Measurements from ENCODE around the gene ACTN2. TPM values are rescaled to one million over a fixed set of nuclear protein-coding genes. Genes with fewer than 3 reads are reported as not detected.

Gene ACTN2
- total and polyA plus RNA-seq, 2 donors (not counting 3 experiments of a cell fraction or from before 2014, with no cell fraction given), result 0.22 to 0.55 TPM

- H3K9me3 ChIP-seq (replicated peaks; ENCODE audit: control insufficient read depth, insufficient read depth, low read length), result no peaks in the 10 kb centered on the region
- CTCF ChIA-PET, result no interaction called here
Measured at GRCh38 chr1:236673289-236673919, 12.9 kb upstream of the ACTN2 start.

More at GRCh38 chr1:236673289-236673919, 12.9 kb upstream of the ACTN2 start:
- POLR2A ChIA-PET, result no interaction called here
- no peak for DNase-seq (ENCODE audit: low read depth, low spot score)
- TF ChIP-seq, protein P1, sequence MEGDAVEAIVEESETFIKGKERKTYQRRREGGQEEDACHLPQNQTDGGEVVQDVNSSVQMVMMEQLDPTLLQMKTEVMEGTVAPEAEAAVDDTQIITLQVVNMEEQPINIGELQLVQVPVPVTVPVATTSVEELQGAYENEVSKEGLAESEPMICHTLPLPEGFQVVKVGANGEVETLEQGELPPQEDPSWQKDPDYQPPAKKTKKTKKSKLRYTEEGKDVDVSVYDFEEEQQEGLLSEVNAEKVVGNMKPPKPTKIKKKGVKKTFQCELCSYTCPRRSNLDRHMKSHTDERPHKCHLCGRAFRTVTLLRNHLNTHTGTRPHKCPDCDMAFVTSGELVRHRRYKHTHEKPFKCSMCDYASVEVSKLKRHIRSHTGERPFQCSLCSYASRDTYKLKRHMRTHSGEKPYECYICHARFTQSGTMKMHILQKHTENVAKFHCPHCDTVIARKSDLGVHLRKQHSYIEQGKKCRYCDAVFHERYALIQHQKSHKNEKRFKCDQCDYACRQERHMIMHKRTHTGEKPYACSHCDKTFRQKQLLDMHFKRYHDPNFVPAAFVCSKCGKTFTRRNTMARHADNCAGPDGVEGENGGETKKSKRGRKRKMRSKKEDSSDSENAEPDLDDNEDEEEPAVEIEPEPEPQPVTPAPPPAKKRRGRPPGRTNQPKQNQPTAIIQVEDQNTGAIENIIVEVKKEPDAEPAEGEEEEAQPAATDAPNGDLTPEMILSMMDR (IDR thresholded peaks at IDR 0.05; ENCODE audit: extremely low read depth in 1 of 2, insufficient read depth in 1 of 2, low read depth in 1 of 2, low read length in 2 of 2), result no peak
- no peak for TF ChIP-seq GATA2 (IDR thresholded peaks at IDR 0.05; ENCODE audit: insufficient read depth, insufficient read length, low read depth, low read length)
- no peak for TF ChIP-seq POLR2AphosphoS5 (IDR thresholded peaks at IDR 0.05; ENCODE audit: insufficient read depth, low read depth, low read length)
- TF ChIP-seq JUN (IDR thresholded peaks at IDR 0.05; ENCODE audit: borderline replicate concordance, insufficient read depth, insufficient read length, low read depth), result no peak
- TF ChIP-seq MYC (IDR thresholded peaks at IDR 0.05; ENCODE audit: low read depth, low read length), result no peak
- no peaks in the 10 kb centered on the region for H3K9me1 ChIP-seq (replicated peaks; ENCODE audit: control insufficient read depth, extremely low read depth, insufficient read depth, low read length)
- no peaks in the 10 kb centered on the region for H3K79me2 ChIP-seq (ENCODE audit: control insufficient read depth, insufficient read depth, low read length)
- no peaks in the 10 kb centered on the region for H3K4me1 ChIP-seq (ENCODE audit: control insufficient read depth, extremely low read depth, insufficient read depth, low read length)
- peaks cover 0 to 3% of the 10 kb centered on the region in 2 experiments for H3K27me3 ChIP-seq (ENCODE audit: control insufficient read depth in 2 of 2, insufficient read depth in 2 of 2, low read length in 2 of 2)
- no peaks in the 10 kb centered on the region for H4K20me1 ChIP-seq (replicated peaks; ENCODE audit: control insufficient read depth, extremely low read depth, insufficient read depth, low read length)
- dilution Hi-C loops (cut with MboI; ENCODE audit: extremely low pct_ligation_motif_present, low sequenced_read_pairs), result no loop called here
- H2AFZ ChIP-seq (ENCODE audit: low read depth, low read length), result no peak overlapping the region
- no peak overlapping the region for H3K9ac ChIP-seq (replicated peaks; ENCODE audit: extremely low read depth, insufficient read depth, low read length)
- H3K27ac ChIP-seq (ENCODE audit: insufficient read depth, low read depth, low read length), result no peak overlapping the region
- BruUV-seq (replicated peaks), result no TSS peak
- no peak overlapping the region for H3K4me2 ChIP-seq (ENCODE audit: insufficient read depth, low read length)
- no peaks in the 10 kb centered on the region for H3K36me3 ChIP-seq (ENCODE audit: control insufficient read depth in 2 of 2, extremely low read depth in 1 of 2, insufficient read depth in 2 of 2, low read length in 2 of 2)
- H3K4me3 ChIP-seq (replicated peaks in 1 of 3; ENCODE audit: insufficient read depth in 1 of 3, low read depth in 1 of 3, low read length in 3 of 3), result no peak overlapping the region
- FAIRE-seq, result no peak
- intact Hi-C loops (cut with micrococcal nuclease), result no loop called here

Measured in endothelial cell of umbilical vein (primary cell).